ENCODE data around the gene OTULINL. TPM values are rescaled to one million over a fixed set of nuclear protein-coding genes. Genes with fewer than 3 reads are reported as not detected.

The OTULINL gene
- total and polyA plus RNA-seq, 12 donors: 2.6 to 76.9 (median 8.0) TPM

- WGBS, 4 donors: 50 to 70% (median 62%) methylated on average over 2 of the region's 2 CpGs
- TF ChIP-seq POLR2A (IDR thresholded peaks at IDR 0.05): no peak
- TF ChIP-seq CTCF (IDR thresholded peaks at IDR 0.05): no peak
- intact Hi-C loops (cut with DNase I): no loop called here
- DNase-seq: no peak
- H3K9me3 ChIP-seq (replicated peaks in 1 of 3): no peaks in the 10 kb centered on the region
- no peaks in the 10 kb centered on the region for H3K4me1 ChIP-seq (replicated peaks in 1 of 2)
- H3K27me3 ChIP-seq: no peaks in the 10 kb centered on the region
- H3K36me3 ChIP-seq (replicated peaks in 1 of 2): no peaks in the 10 kb centered on the region
- H3K27ac ChIP-seq: no peak overlapping the region
- no peak overlapping the region for H3K4me3 ChIP-seq
Observed at GRCh38 chr5:14611737-14612136, 30.1 kb downstream of the OTULINL start.

GRCh38 chr5:14614490-14614889 is 32.9 kb downstream of the OTULINL start:
- TF ChIP-seq POLR2A (IDR thresholded peaks at IDR 0.05): no peak
- TF ChIP-seq CTCF (IDR thresholded peaks at IDR 0.05): no peak
- no peaks in the 10 kb centered on the region for H3K4me1 ChIP-seq (replicated peaks in 1 of 2)
- no peaks in the 10 kb centered on the region for H3K27me3 ChIP-seq
- H3K9me3 ChIP-seq (replicated peaks in 1 of 3): no peaks in the 10 kb centered on the region
- H3K4me3 ChIP-seq: no peak overlapping the region
- DNase-seq: no peak
- no peaks in the 10 kb centered on the region for H3K36me3 ChIP-seq (replicated peaks in 1 of 2)
- intact Hi-C loops (cut with DNase I): no loop called here
- WGBS, 4 donors: 83 to 91% (median 86%) methylated on average over 5 of the region's 5 CpGs
- no peak overlapping the region for H3K27ac ChIP-seq

GRCh38 chr5:14615365-14615764 is 33.8 kb downstream of the OTULINL start:
- H3K27me3 ChIP-seq: no peaks in the 10 kb centered on the region
- H3K9me3 ChIP-seq (replicated peaks in 1 of 3): no peaks in the 10 kb centered on the region
- H3K36me3 ChIP-seq (replicated peaks in 1 of 2): no peaks in the 10 kb centered on the region
- WGBS, 4 donors: 80 to 91% (median 84%) methylated on average over 4 of the region's 4 CpGs
- no peak overlapping the region for H3K4me3 ChIP-seq
- no peak overlapping the region for H3K27ac ChIP-seq
- H3K4me1 ChIP-seq (replicated peaks in 1 of 2): no peaks in the 10 kb centered on the region
- TF ChIP-seq CTCF (IDR thresholded peaks at IDR 0.05): no peak
- no peak for TF ChIP-seq POLR2A (IDR thresholded peaks at IDR 0.05)
- intact Hi-C loops (cut with DNase I): no loop called here
- no peak for DNase-seq

DNA sequence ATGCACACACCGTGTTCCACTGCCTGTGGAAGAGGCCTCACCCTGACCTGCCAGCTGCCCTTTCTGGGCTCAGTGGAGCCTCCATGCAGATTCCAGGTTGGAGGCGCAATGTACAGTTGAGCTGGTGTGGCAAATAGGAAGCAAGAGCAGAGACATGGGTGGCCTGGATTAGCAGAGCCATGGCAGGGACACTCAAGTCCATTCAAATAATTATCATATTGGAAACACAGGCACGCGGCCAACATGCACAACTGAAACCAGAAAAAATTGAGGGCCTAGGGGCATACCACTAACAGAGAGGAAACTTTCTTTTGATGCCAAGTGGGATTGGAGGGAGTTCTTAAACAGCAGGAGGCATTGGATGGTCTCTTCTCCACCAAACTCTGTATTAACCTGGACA is 35.8 kb downstream of the OTULINL start:
- no peak overlapping the region for H3K27ac ChIP-seq
- 77 to 98% (median 93%) methylated on average over 4 of the region's 4 CpGs for WGBS, 4 donors
- no peaks in the 10 kb centered on the region for H3K4me1 ChIP-seq (replicated peaks in 1 of 2)
- no peaks in the 10 kb centered on the region for H3K36me3 ChIP-seq (replicated peaks in 1 of 2)
- intact Hi-C loops (cut with DNase I): no loop called here
- H3K9me3 ChIP-seq (replicated peaks in 1 of 3): no peaks in the 10 kb centered on the region
- no peak overlapping the region for H3K4me3 ChIP-seq
- DNase-seq: no peak
- H3K27me3 ChIP-seq: no peaks in the 10 kb centered on the region
- TF ChIP-seq CTCF (IDR thresholded peaks at IDR 0.05) (no peak), POLR2A (IDR thresholded peaks at IDR 0.05) (no peak)

Data from adrenal gland (tissue), 12 donors.